GM19397 (cell line): ENCODE data around the gene RABGAP1L.

Source experiments
- ATAC-seq: cut with Tn5 transposase; IDR thresholded peaks from one replicate; pipeline ENCODE4 v1.9.1; 2021; ENCODE audit warnings: mild to moderate bottlenecking, moderate library complexity; ENCODE audit not compliant: unreplicated experiment

The RABGAP1L gene

DNA sequence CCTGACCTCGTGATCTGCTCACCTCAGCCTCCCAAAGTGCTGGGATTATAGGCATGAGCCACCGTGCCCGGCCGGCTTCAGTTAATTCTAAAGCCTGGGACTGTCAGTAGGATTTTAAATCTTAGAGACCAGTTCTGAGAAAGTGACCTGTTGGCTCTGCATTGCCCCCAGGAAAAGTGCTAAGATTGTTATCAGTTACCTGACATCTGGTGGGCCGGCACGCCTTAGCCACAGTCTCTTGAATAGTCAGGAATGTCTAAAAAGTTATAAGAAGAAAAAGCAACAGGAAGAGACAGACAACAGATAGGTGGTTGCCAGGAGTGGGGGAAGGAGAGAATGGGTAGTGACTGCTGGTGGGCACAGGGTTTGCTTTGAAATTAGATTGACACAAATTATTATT, 35.1 kb downstream of the RABGAP1L start:
- ATAC-seq = no peak

DNA sequence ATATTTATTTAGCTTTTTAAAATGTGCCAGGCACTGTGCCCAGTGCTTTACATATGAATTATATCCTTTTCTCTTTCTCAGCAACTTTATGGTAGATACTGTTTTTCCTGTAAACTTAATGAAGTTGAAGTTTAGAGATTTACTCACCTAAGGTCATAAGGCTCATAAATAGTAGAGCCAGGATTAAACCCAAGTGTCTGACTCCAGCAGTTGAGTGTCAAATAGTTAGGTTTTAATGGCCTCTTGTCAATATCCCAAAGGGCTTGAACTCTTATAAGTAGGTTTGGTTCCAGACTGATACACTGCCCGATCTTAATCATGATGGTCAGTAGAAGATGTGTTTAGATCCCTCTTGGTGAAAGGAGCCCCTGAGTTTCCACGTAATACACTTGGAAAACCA, 37.8 kb downstream of the RABGAP1L start:
- no peak for ATAC-seq

DNA sequence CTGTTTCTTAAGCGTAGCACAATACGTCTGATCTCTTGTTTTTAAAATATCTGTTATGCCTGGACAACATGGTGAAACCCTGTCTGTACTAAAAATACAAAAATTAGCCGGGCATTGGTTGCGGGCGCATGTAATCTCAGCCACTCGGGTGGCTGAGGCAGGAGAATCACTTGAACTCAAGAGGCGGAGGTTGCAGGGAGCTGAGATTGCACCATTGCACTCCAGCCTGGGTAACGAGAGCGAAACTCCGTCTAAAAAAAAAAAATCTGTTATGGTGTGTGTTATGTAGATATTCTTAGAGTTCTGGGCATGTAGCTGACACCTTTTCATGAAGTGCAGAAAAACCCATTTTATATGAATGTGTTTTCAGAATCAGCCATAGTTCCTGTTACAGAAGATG, 38.2 kb downstream of the RABGAP1L start:
- ATAC-seq = no peak

DNA sequence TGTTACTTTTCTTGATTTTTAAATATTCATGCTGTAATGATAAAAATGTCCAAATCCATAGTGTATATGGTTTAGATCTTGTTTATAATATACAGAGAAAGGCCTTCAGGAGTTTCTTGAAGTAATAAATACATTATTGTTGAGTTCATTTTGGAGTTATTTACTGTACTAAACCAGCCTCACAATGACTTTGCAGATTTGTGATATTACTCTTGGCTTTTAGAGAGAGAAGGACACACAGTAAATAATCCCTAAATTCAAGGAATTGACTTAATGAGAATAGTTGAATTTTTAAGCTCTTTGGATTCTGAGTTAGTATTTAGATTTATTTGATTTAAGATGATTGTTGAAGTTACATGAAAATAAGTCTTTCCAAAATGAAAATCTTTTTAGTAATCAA, 38.9 kb downstream of the RABGAP1L start:
- ATAC-seq = no peak

DNA sequence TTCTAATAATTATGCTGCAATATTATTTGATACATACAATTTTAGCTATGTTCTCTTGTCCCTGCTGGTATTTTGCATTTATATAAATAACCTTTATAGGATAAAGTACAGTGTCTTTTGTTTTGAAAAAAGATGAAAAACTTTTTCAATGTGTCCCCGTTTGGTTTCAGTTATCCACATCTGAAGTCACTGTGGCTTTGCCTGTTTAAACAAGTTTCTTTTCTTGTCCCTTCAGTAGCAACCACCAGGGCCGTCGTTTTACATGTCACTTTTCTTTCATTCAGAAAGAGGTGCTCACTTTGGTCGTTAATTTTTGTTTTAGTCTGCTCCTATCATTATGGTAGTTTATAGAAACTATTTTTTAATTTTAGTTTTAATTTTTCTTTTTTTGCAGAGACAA, 41.4 kb downstream of the RABGAP1L start:
- no peak for ATAC-seq

DNA sequence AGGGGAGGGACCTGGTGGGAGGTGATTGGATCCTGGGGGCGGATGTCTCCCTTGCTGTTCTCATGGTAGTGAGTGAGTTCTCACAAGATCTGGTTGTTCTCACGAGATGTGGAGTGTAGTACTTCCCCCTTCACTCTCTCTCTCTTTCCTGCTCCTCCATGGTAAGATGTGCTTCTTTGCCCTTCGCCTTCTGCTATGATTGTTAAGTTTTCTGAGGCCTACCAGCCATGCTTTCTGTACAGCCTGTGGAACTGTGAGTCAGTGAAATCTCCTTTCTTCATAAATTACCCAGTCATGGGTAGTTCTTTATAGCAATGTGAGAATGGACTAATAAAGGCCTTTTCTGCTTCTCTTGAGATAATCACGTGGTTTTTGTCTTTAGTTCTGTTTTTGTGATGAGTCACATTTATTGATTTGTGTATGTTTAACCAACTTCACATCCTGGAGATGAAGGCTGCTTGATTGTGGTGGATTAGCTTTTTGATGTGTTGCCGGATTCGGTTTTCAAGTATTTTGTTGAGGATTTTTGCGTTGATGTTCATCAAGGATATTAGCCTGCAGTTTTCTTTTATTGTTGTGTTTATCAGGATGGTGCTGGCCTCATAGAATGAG, 45.5 kb downstream of the RABGAP1L start:
- no peak for ATAC-seq

DNA sequence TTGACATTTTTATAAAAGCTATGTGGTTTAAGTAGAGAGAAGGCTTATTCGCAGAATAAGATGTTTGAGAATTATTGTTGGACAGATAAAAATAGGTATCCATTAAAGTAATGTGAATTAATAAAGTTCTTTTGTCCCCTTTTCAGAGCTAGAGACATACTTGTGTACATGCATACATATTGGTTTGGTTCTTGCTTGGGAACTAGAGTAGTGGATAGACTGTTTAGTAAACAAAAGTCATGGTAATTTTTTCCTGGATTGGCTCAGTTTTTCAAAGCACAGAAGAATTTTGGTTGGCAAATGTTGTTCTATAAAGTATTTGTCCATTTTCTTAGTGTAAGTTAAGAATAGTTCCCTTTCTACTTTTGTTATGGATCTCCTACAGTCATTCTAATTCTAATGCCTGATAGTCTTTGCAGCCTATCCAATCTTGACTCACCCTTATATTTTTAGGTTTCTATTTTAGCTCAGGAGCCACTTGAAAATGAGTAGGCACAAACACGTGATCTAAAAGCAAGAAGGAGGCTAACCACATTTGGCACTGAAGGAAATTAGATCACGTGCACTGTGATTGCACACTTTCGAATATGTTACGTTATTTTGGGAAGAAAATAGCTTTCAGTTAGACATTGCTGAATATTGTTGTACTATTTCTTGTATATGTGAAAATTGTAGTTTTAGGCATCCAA, 47.0 kb downstream of the RABGAP1L start:
- ATAC-seq = no peak

DNA sequence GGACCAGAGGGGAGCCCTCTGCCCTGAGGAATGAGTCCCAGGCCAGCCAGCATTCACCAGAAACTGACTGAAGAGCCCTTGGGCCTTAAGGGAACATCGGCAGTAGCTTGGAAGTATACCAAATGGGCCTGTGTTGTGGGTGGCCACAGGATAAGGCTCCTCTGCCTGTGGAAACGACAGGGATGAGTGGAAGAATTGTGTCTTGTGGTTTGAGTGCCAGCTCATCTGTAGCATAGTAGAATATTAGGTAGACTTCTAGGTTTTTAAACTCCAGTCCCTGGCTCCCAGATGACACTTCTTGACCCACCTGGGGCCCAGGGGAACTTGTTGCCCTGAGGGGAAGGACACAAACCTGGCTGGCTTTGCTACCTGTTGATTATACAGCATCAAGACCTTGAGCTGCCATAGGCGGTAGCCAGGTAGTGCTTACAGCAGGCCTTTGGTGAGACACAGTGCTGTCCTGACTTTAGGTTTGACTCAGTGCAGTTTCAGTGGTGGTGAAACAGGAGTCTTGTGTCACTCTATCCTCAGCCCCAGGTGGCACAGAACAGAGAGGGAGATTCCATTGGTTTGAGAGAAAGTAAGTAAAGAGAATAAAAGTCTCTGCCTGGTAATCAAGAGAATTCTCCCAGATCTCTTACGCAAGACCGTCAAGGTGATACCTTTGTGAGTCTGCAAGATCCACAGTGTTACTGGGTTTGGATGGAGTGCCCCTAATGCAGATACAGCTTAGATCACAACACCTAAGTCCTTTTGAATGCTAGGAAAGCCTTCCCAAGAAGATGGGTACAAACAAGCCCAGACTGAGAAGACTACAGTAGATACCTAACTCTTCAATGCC, 50.2 kb downstream of the RABGAP1L start:
- peak; percentile 78 for ATAC-seq

DNA sequence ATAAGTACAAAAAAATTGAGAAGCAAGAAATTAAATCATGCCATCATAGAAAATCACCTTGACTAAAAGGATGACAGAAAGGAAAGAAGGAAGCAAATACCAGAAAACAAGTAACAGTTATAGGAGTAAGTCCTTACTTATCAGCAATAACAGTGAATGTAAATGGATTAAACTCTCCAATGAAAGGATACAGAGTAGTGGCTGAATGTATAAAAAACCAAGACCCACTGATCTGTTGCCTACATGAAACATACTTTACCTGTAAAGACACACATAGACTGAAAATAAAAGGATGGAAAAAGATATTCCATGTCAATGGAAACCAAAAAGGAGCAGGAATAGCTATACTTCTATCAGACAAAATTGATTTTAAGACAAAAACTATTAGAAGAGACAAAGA, 52.2 kb downstream of the RABGAP1L start:
- no peak for ATAC-seq

DNA sequence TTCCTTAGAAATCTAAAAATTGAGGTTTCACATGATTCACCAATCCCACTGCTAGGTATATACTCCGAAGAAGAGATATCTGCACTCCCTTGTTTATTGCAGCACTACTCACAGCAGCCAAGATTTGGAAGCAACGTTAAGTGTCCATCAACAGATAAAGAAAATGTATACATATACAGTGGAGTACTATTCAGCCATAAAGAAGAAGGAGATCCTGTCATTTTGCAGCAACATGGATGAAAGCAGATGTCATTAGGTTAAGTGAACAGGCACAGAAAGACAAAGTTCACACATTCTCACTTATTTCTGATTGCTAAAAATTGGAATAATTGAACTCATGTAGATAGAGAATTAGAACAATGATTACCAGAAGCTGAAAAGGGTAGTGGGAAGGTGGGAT, 56.4 kb downstream of the RABGAP1L start:
- no peak for ATAC-seq

DNA sequence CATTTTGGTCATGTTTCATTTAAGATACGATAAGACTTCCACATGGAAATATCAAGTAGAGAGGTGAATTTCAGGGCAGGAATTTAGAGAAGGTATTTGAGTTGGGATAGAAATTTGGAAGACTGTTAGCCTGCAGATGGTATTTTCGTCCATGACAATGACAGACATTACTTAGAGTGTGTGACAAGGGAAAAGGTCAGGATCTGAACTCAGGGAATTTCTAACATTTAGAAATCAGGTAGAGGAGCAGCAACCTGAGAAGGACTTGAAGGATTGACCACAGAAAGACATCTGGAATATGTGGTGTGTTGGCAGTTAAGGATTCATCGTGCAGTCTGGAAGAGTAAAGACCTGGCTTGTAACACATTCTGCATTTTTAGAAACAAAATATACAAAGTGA, 57.9 kb downstream of the RABGAP1L start:
- no peak for ATAC-seq

DNA sequence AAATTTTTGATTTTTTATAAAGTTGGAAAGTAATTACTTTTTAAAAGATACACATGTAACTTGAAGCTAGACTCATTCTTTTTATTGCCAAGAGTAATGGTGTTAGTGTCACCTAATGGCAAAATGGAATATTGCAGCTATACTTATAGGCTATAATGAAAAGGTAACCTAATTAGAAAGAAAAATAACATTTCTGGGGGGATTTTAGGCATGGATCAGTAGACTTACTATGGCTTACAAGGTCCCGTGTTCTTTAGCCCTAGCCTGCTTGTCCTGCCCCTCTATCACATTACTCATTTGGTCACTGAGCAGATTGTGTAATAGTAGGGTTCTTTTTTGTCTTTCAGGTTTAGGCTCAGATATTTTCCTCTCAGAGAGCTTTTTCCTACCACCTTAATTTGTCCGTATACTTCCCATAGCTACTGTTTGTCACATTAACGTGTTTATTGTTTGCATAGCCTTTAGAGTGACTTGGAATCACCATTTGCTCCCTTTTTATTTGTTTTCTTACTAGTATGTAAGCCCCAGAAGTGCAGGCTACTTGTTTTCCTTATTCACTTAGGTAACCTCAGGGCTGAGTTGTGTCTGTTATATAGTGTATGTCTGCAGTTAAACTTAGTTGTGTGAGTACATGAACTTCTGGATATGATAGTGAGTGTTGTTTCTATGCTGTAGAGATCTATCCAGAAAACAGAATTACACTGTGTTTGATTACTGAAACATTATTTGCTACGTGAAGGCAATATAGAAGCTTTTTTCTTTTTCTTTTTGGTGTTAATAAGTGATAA, 58.7 kb downstream of the RABGAP1L start:
- ATAC-seq = no peak

DNA sequence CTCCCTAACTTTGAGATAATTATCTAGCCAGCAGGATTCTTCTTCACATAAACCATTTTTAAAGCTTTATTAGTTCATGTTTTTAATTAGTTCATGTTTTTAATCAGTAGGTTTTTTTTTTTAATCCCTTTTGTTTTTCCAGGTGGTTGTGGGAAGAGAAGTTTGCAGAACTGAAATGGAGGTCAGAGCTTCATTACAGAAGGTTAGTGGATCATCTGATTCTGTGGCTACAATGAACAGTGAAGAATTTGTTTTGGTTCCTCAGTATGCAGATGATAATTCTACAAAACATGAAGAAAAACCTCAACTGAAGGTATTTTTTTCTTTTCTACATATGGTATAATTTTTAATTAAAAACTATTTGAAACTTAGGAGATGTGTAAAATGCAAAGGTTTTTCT, 59.7 kb downstream of the RABGAP1L start:
- ATAC-seq = no peak

DNA sequence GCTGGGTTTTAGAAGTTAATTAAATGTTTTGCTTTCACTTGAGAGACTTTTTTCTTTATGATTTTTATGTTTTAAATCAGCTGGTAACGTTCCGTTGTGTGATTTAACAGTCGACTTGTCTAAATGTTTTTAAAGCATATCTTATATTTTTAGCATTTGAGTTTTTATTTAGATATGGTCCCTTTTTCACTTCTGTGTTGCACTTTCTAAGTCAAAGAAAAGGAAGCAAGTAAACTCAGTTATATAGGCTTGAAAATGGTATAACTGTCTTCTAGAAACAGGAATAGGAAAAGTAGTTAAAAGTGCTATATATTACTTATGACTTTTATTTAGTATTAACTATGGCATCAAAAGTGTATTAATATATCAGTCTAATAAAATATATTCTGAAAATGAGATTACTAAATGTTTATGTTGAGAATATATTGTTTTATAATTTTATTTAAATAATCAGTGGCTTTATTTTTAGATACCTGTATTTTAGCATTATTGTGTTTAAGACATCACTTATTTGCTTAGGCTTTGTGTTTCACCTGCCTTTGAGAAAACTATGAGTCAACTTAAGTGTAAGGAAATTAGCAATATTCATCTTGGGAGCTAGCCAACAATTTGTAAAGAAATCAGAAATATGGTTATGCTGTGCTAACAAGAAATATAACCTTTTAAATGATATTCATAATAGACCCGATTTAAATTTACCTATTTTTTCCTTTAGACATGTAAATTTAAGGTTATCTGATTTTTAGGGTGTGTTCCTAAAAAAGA, 60.5 kb downstream of the RABGAP1L start:
- ATAC-seq = no peak

DNA sequence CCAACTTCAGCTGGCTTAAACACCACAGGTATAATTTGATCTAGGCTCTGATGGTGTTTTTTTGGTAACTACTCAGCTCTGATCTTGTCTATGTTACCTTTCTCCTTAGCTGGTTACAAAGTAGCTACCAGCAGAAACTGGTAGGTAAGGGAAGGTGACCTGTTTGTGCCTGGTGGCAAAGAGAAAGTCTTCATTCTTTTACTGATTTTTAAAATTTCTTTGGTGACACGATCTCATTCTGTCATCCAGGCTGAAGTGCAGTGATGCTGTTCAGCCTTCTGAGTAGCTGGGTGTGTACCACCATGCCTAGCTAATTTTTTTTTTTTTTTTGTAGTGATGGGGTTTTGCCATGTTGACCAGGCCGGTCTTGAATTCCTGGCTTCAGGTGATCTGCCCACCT, 62.4 kb downstream of the RABGAP1L start:
- no peak for ATAC-seq

DNA sequence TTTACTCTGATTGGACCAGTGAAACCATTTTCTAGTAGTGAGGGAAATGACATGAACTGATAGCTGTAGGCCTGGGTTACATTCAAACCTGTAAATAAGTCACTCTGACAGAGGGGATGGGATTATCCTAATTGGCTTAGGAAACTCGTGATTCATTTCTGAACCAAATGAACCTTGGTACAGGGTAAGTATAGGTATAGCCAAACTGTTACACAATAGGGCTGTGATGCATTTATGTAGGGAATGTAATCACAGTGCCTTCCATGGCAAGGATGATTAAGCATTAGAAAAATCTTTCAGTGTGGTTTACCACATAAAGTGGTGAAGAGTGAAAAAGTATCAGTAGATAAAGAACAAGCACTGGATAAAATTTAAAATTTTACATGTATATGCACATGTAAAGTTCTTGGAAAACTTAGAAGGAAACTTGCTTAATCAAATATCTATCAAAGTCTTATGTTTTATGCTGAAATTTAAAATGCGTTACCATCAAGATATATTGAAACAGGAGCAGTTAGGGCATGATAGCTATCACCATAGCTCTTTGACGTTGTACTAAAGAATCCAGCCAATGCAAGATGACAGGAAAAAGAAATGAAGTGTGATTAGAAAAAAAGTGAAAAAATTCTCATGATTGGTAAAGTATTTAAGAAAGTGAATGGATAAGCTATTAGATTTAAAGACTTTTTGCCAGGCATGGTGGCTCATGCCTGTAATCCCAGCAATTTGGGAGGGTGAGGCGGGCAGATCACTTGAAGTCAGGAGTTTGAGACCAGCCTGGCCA, 63.0 kb downstream of the RABGAP1L start:
- ATAC-seq = no peak

DNA sequence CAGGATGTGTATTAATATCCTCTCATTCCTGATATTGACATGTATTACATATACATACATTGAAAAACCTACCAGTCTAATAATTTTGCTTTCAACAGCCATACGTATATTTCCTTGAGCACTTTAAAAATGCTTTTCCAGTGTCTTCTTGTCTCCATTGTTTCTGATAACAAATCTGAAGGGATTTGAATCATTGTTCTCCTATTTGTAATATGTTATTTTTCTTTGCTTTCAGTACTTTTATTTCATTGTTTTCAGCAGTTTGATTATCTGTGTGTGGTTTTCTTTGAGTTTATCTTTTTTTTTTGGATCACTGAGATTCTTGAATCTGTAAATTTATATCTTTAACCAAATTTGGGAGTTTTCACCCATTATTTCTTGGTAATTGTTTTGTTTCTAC, 65.3 kb downstream of the RABGAP1L start:
- no peak for ATAC-seq

DNA sequence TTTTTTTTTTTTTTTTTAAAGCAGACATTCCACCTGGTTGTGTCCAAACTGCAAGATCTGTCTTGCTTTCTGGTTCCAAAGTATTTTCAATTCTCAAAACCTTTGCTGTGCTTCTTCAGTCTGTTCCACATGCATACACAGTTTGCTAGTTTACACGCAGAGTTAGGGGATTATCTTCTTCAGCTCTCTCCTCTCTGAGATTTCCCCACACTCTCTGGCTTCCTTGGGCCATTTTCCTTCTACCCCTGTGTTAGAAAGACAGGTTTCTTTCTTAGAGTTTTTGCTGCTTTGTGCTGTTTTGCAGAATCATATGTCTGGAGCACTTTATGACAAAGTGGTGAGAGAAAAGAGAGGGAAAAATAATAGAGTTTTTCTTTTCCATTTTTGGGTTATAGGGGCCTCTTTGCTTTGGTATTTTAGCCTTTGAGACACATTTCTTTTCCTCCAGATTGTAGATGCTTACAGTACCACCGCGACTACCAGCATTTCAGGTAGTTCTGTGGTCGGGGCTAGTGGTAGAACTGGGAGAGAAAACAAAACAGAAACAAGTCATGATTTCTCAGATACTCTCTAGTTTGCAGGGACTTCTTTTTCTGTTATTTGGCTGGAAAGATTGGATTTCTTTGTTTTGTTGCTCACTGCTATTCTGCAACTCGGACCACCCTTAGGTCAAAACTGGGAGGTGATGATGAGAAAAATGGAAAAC, 66.3 kb downstream of the RABGAP1L start:
- ATAC-seq = no peak

DNA sequence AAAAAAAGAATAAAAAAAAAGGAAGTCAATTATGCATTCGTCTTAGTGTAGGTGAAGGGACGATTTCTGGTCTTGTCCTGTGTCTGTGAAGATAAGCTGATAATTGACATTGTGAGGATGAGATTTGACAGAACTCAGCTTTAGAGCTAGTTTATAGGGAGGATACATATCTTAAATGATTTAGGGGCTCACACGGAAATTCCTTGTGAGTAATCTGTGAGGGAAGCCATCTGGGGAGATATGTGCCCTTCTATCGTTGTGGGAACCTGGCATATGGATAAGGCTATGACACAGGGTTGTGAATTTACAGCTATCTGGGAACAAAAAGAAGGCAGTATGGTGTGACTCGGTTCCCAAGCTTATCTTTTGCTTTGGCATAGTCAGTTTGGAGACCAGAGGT, 71.1 kb downstream of the RABGAP1L start:
- ATAC-seq = no peak
